NCI-H1694 (cell line): ENCODE data around the gene ARG2.

ENCODE experiments used
- DNase-seq: peaks from one replicate; lab custom pipeline; 2025; lab: John Stamatoyannopoulos, UW

ARG2 gene

DNA sequence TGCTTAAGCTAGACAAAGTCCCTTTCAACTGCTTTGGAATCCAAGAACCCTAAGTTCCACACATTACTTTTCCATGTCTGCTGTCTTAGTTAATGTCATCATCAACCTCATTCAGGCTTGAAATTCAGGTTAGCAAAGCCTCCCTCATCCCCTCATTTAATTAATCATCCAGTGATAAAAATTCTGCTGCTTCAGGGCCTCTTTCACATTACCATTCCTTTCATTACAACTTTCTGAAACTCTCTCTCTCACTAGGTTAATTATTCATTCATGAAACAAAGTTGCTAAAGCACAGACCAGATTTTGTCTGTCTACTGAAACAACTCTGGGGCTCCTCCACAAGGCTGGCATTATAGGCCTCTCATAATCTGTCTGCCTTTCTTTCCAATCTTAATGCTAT, 64.1 kb downstream of the ARG2 start:
- no peak for DNase-seq

DNA sequence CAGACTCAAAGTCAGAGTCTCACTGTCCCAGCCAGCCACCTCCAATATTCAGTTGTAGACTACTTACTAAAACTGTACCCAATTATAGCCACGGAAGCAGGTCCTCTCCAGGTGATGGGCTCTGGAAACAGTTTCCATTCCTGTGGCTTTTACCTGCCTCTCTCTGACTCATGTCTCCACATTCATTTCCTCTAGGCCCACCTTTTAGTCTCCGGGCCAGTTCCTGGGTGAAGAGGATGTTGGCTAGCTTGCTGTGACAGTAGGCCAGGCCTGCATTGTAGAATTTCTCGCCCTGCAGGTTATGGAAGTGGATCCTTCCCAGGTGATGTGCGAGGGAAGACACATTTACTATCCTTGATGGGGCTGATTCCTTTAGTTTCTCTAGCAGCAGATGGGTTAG, 70.3 kb downstream of the ARG2 start:
- no peak for DNase-seq

DNA sequence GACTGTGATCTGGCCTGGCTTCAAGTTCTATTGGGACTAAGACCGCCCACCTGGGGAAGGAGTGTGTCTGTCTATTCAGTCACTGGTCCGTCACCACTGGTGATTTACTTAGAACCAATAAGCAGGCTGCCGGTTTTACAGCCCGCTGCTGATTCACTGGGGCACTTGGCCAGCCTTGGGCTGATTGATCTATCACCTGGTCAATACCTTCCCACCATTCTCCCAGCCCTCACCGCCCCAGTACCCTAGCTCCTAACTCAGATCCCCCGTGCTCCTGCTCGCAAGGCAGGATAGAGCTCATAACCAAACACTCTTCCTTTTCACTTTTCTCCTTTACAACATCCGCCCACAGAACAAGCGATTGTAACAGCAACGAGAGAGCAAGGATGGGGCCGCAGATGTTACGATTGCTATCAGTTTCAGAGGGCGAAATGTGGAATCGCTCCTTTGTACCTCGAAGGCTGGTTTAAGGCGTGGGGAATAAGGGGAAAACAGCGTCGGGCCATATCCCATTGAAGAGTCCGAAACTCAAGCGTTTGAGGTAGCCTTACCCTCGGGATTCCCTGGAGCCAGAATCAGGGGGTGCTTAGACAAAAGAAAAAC, 75.2 kb downstream of the ARG2 start:
- peak; percentile 84 for DNase-seq

DNA sequence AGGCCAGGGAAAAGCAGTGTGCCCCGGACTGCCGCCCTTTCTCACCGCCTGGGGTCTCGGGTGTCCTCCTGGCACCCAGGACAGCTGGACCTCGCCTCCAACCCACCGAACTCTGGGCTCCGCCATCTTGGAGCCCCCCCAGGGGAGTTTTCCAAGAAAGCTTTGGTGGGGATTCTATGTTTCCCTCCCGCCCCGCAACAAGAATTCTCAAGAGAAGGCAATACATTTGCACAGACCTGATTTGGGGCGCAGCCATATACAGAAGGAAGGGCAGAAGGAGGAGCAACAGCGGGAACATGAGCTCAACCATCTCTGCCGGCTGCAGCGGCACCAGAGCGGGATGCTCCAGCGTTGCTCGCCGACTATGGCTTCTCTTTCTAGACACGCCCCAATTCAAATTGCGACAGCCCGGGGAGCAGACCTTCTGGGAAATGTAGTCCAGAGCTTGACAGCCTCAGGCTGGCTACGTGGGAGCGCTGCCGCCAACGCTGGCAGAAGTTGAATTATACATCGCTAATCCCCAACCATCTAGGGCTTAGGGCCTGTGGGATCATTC, 75.8 kb downstream of the ARG2 start, which contains the start of gene RDH11:
RDH11 (minus strand) TSS at position 371 of the 556 bp plus-strand sequence; CDS start at position 310, 61 bp downstream.
- peak; percentile 94 for DNase-seq

DNA sequence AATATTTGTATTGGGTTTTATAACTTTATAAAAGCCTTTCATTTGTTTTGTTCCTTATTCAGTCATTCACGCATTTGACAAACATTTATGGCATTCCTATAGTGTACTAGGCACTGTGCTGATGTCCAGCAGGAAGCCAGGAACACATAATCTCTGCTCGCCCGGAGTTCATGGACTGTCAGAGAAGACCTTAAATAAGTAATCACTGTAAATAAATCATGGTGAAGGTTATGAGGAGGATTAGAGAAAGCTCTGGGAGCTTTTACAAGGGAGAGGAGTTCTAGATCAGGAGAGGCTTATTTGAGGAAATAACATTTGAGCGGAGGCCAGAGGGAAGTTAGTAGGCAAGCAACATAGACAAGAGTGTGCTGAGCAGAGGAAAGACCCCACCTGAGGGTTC, 77.3 kb downstream of the ARG2 start:
- no peak for DNase-seq

DNA sequence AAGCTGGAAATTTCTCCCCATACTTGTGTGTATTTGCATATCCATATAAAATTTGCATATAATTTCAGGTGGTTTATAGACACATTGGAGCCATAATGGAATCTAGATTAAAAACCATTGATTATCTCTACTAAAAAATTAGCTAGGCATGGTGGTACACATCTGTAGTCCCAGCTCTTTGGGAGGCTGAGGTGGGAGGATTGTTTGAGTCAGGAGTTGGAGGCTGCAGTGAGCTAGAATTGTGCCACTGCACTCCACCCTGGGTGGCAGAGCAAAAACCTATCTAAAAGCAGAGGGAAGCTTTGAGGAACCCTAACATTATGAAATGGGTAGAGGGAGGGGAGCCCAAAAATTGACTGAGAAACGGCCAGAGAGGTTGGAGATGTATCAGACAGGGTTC, 78.5 kb downstream of the ARG2 start:
- DNase-seq, result no peak
